Vagina (tissue), 2 donors: ENCODE results near the gene ANKRD42. TPM values are rescaled to one million over a fixed set of nuclear protein-coding genes. Genes with fewer than 3 reads are reported as not detected.

ENCODE experiments used
- DNase-seq, 2 donors: peaks; one replicate each; pipeline ENCODE4 v3.0.0-alpha.2; 2017; ENCODE audit errors: extremely low spot score in 2 of 2
- H3K27ac ChIP-seq: fragments of 200-600 bp; sonication (generic); one replicate; pipeline ENCODE4 v1.5.1; 2019
- H3K27me3 ChIP-seq: fragments of 200-600 bp; sonication (generic); one replicate; pipeline ENCODE4 v1.5.1; 2019
- H3K36me3 ChIP-seq, 2 donors: fragments of 200-600 bp; sonication (generic); one replicate each; pipeline ENCODE4 v1.5.1; 2017 to 2019
- H3K4me1 ChIP-seq: fragments of 200-600 bp; sonication (generic); one replicate; pipeline ENCODE4 v1.5.1; 2019
- H3K4me3 ChIP-seq, 2 donors: fragments of 200-600 bp; sonication (generic); 1 replicate in 1 of 2; 2 replicates in 1 of 2; pipeline ENCODE4 v1.5.1; 2016 to 2019
- H3K9me3 ChIP-seq: fragments of 200-600 bp; sonication (generic); one replicate; pipeline ENCODE4 v1.5.1; 2019
- POLR2A ChIP-seq, 2 donors: fragments of 450-650 bp; IDR thresholded peaks; one replicate each; pipeline ENCODE4 v1.6.1; 2017; ENCODE audit warnings: antibody characterized with exemption in 2 of 2, mild to moderate bottlenecking in 2 of 2, moderate library complexity in 2 of 2
- POLR2AphosphoS5 ChIP-seq, 2 donors: sonication (generic); formaldehyde crosslinking; IDR thresholded peaks; one replicate each; pipeline ENCODE4 v1.9.0; 2017; ENCODE audit warnings: antibody characterized with exemption in 2 of 2, mild to moderate bottlenecking in 2 of 2, low read depth in 1 of 2; ENCODE audit not compliant: insufficient read depth in 1 of 2
- intact Hi-C: fragments of 100-400 bp; cut with DNase I; formaldehyde crosslinking; loops from one replicate; pipeline ENCODE4 v1.15.1; 2023
- total RNA-seq: library from RNA; depleted of rRNA; stranded (reverse); fragments of >200 nt; gene quantifications from one replicate; pipeline ENCODE4 v1.2.3, GENCODE V29; 2016
- TF ChIP-seq, protein P1 (sequence below), 3 experiments: fragments of 450-650 bp in 2 of 3; fragments of 200-600 bp in 1 of 3; sonication (generic) in 1 of 3; IDR thresholded peaks; one replicate each; pipeline ENCODE4 v1.5.1; 2017 to 2019; ENCODE audit warnings: antibody characterized with exemption in 3 of 3, mild to moderate bottlenecking in 2 of 3, moderate library complexity in 2 of 3

The ANKRD42 gene
- total RNA-seq, 1 donor from 2014 or later: 10.3 TPM

DNA sequence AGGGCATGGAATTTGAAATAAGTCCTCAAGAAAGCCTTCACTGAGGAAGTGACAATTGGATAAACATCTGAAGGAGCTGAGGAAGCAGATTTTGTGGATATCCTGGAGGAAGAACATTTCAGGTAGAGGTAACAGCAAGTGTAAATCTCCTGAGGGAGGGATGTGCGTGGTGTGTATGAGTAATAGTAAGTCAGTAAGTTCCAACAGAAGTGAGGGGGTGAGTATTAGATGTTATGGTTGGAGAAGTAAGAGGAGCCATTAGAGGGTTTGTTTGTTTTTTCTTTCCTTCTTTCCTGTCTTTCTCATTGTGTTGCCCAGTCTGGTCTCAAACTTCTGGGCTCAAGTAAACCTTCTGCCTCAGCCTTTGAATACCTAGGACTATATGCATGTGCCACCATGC lies 29.0 kb downstream of the ANKRD42 start:
- intact Hi-C loops: no loop called here
- DNase-seq: no peak
- Histone ChIP-seq H3K4me1 (no peaks in the 10 kb centered on the region), H3K36me3 (no peaks in the 10 kb centered on the region), H3K27me3 (no peaks in the 10 kb centered on the region), H3K27ac (no peak overlapping the region), H3K9me3 (no peaks in the 10 kb centered on the region), H3K4me3 (no peak overlapping the region)
- TF ChIP-seq, protein P1, sequence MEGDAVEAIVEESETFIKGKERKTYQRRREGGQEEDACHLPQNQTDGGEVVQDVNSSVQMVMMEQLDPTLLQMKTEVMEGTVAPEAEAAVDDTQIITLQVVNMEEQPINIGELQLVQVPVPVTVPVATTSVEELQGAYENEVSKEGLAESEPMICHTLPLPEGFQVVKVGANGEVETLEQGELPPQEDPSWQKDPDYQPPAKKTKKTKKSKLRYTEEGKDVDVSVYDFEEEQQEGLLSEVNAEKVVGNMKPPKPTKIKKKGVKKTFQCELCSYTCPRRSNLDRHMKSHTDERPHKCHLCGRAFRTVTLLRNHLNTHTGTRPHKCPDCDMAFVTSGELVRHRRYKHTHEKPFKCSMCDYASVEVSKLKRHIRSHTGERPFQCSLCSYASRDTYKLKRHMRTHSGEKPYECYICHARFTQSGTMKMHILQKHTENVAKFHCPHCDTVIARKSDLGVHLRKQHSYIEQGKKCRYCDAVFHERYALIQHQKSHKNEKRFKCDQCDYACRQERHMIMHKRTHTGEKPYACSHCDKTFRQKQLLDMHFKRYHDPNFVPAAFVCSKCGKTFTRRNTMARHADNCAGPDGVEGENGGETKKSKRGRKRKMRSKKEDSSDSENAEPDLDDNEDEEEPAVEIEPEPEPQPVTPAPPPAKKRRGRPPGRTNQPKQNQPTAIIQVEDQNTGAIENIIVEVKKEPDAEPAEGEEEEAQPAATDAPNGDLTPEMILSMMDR (IDR thresholded peaks at IDR 0.05): no peak
- TF ChIP-seq POLR2A (IDR thresholded peaks at IDR 0.05): no peak
- TF ChIP-seq POLR2AphosphoS5 (IDR thresholded peaks at IDR 0.05; ENCODE audit: insufficient read depth in 1 of 2, low read depth in 1 of 2): no peak

DNA sequence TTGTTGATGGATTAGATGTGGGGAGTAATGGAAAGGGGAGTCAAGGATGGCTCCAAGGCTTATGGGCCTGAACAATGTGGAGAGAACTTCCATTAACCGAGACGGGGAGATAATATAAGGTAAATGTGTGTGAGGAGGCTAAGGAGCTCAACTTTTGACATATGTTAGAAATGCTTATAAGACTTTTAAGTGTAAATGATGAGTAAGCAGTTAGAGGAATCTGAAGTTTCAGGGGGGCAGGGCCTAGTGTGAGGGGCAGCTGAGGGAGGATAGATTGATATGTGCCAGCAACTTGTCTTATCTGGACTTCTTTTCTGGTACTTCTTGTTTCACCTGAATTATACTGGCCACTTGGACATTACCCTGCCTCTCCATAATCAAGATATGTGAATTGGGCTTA lies 29.9 kb downstream of the ANKRD42 start:
- no peaks in the 10 kb centered on the region for H3K36me3 ChIP-seq
- H3K9me3 ChIP-seq: no peaks in the 10 kb centered on the region
- intact Hi-C loops: no loop called here
- no peaks in the 10 kb centered on the region for H3K27me3 ChIP-seq
- H3K27ac ChIP-seq: no peak overlapping the region
- no peak for DNase-seq
- H3K4me1 ChIP-seq: no peaks in the 10 kb centered on the region
- H3K4me3 ChIP-seq: no peak overlapping the region
- TF ChIP-seq POLR2AphosphoS5 (IDR thresholded peaks at IDR 0.05; ENCODE audit: insufficient read depth in 1 of 2, low read depth in 1 of 2): no peak
- TF ChIP-seq, protein P1 (IDR thresholded peaks at IDR 0.05): no peak

DNA sequence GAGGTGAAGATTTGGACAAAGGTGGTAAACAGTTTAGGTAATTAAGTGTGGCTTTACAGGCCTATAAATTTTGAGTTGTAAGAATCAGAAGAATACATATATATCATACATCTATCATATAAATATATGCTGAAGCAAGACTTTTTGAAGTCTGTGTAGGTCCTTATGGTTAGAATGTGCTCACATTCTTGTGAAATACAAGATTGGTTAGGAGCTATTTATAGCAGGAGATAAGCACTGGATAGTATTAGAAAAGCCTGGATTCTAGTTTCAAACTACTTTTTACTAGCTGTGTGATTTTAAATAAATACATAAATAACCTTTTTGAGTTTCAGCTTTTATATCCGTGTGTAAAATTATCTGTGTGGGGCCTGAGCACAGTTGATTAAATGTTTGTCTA lies 42.3 kb downstream of the ANKRD42 start:
- TF ChIP-seq POLR2AphosphoS5 (IDR thresholded peaks at IDR 0.05; ENCODE audit: insufficient read depth in 1 of 2, low read depth in 1 of 2) (no peak), POLR2A (IDR thresholded peaks at IDR 0.05) (no peak)
- TF ChIP-seq, protein P1 (IDR thresholded peaks at IDR 0.05): no peak
- H3K9me3 ChIP-seq: no peaks in the 10 kb centered on the region
- H3K4me3 ChIP-seq: no peak overlapping the region
- H3K27me3 ChIP-seq: no peaks in the 10 kb centered on the region
- no peak overlapping the region for H3K27ac ChIP-seq
- DNase-seq: no peak
- H3K4me1 ChIP-seq: no peaks in the 10 kb centered on the region
- intact Hi-C loops: no loop called here
- no peaks in the 10 kb centered on the region for H3K36me3 ChIP-seq

DNA sequence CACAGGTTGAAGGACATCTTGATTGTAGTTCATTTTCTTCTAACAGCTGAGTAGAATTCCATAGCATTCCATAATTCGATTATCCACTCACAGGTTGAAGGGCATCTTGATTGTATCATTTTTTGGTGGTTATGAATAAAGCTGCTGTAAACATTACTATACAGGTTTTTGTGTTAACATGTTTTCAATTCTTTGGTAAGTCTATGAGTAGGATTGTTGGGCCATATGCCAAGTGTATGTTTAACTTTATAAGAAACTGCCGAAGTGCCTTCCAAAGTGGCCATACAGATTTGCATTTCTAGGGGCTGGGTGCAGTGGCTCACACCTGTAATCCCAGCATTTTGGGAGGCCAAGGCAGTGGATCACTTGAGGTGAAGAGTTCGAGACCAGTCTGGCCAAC lies 44.6 kb downstream of the ANKRD42 start:
- Histone ChIP-seq H3K4me1 (no peaks in the 10 kb centered on the region), H3K9me3 (no peaks in the 10 kb centered on the region), H3K36me3 (no peaks in the 10 kb centered on the region), H3K27me3 (no peaks in the 10 kb centered on the region), H3K4me3 (no peak overlapping the region), H3K27ac (no peak overlapping the region)
- DNase-seq: no peak
- TF ChIP-seq POLR2A (IDR thresholded peaks at IDR 0.05) (no peak), POLR2AphosphoS5 (IDR thresholded peaks at IDR 0.05; ENCODE audit: insufficient read depth in 1 of 2, low read depth in 1 of 2) (no peak)
- TF ChIP-seq, protein P1 (IDR thresholded peaks at IDR 0.05): no peak
- intact Hi-C loops: no loop called here

DNA sequence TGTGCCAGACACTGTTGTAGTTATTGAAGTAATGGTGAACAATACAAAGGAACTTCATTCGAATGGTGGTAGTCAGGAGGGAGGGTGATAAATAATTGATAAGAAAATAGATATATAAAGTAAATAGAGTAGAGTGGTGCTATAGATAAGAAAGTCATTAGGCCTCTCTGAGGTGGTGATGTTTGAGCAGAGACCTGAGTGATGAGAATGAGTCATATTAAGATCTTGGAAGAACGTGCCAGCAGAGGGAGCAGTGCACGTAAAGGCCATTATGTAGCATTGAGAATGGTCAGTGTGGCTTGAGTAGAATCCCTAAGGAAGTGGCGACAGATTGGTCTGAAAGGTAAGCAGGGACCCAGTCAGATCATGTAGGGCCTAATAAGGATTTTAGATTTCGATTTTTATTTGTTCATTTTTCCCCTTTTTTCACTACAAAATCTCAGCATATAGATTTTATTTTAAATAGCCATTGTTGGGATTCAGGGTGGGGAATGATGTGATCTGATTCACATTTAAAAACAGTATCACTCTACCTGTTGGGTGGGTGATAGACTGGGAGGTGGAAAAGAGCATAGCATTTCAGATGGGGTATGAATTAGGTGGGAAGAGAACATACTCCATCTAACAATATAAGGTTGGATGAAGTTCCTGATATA lies 47.9 kb downstream of the ANKRD42 start:
- Histone ChIP-seq H3K4me3 (no peak overlapping the region), H3K4me1 (no peaks in the 10 kb centered on the region), H3K36me3 (no peaks in the 10 kb centered on the region), H3K27me3 (no peaks in the 10 kb centered on the region), H3K27ac (no peak overlapping the region), H3K9me3 (no peaks in the 10 kb centered on the region)
- DNase-seq: no peak
- intact Hi-C loops: no loop called here
- TF ChIP-seq POLR2A (IDR thresholded peaks at IDR 0.05): no peak
- TF ChIP-seq, protein P1 (IDR thresholded peaks at IDR 0.05): peak in 1 of 3 experiments; percentile 20
